Head of caudate nucleus (tissue), 42 donors: ENCODE measurements around the gene PPFIBP2.
A peak's percentile ranks its signal among the peaks of the same experiment; 100 is the strongest.
"Not testable (repeated sequence)": the region's sequence is repeated elsewhere in the genome, so short reads cannot be mapped to it uniquely, and the experiment has no call there.

Experiments used
- DNase-seq, 42 donors: peaks; one replicate each; pipeline versions ENCODE4 v3.0.0 to v3.0.0-alpha.2; 2020 to 2021; ENCODE audit warnings: mixed read lengths in 7 of 42
- intact Hi-C: fragments of 100-400 bp; cut with DNase I; formaldehyde crosslinking; loops from one replicate; pipeline ENCODE4 v1.15.0; 2022

Gene PPFIBP2

DNA sequence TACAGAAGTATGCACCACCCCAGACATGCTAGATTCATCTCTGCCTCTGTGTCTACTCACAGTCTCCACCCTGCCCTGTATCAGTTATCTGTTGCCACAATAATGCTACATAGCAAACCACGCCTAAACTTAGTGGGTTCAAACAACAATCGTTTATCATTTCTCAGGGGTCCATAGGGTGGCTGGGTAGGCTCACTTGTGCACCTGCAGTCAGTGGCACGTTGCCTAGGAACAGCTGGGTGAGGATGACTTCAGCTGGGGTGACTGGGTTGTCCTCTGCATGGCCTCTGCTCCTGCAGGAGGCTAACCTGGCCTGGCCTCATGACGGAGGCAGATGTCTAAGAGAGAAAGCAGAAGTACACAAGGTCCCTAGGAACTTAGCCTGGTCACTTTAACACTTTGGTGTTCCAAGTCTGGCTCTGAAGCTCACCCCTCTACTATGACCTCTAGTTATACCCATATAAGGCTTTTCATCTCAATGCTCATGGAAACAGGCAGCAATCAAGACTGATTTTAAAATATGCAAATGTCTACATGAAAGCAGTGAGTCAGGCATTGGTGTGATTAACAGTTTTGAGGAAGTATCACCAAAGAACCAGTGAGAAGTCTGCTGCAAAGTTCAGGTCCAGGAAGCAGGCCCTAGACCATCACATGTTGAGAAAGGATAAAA lies 17.8 kb upstream of the PPFIBP2 start:
- no peak for DNase-seq
- intact Hi-C loops: no loop called here

DNA sequence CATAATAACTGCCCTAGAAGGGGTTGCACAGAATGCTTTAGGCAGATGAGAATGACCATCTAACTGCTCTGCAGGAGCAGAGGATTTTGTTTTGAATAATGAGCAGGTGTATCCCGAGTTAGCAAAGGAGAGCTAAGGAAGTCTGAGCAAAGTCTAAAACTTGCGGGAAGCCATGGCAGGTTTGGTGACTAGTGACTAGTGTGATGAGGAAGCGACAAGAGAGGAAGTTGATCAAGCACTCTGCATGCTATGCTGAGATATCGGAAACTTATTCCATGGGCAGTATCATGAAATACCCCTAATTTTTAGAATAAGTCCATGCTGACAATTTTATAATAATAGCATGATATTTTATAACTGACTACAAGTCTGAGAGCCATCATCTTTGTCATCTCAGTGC lies 15.6 kb upstream of the PPFIBP2 start:
- intact Hi-C loops: no loop called here
- DNase-seq: no peak

DNA sequence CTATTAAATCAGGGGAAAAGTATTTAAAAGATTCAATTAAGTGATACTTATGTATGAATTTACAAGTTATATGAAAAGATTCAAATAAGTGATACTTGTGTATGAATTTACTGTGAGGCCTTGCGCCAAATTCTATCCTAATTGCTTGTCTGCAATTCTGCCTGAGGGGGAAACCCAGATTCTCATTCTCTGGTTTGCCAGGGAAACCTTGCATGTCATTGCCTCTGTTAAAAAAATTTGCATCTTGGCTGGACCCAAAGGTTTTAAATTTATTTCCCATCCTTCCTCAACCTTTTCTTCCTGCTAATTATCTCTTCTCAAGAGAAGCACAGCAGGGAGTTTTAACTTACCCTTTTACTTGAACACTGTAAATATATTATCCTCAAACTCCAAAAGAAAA lies 14.7 kb upstream of the PPFIBP2 start:
- DNase-seq: no peak
- intact Hi-C loops: no loop called here

DNA sequence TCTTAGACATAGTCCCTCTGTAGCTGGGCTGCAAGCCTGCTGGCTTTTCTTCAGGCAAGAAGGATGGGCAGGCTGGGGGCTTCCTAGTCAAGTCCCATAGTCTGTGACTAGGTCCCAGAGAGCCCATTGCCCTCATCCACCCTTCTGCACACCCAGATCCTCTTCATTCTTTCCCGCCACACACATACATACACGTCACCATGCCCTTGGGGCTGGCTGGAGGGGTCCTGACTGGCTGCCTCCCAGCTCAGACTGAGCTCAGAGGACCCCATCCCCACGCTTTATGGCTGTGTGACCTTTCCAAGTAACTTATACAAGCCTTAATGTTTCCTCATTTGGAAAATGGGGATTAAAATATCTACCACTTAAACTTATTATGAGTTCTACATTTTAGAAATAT lies 13.5 kb upstream of the PPFIBP2 start:
- intact Hi-C loops: no loop called here
- no peak for DNase-seq

DNA sequence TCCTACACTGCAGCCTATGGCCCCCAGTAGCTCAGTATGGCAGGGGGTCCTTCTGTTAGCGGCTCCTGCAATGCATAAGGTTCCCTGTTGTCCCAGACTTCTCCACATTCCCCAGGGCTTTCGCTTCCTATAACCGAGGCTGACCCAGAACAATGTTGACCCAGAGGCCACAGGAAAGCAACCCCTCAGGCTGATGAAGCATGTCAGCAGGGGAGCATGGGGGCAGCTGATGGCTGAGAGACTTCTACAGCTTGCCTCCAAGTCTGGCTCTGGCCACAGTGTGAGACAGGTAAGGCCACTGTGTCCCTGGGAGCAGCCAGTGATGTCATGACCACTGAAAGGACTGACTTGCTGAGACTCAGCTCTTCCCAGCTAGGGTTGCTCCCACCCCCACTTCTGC lies 12.5 kb upstream of the PPFIBP2 start:
- no peak for DNase-seq
- intact Hi-C loops: no loop called here

DNA sequence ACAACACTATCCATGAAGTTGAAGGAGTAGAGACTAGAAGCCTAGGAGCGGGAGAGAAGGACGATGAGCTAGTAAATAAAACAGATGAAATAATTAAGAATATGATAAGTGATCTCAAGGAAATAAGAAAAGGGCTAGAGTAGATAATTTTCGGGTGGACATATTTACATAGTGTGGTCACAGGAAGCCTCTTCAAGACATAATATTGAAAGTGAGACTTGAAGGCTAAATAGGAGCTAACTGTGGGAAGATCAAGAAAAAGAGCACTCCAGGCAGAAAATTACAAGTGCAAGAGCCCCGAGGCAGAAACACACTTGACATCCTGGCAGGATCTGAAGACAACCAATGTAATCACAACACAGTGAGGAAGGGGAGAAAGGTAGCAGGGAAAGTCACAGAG lies 11.9 kb upstream of the PPFIBP2 start:
- intact Hi-C loops: no loop called here
- DNase-seq: no peak

DNA sequence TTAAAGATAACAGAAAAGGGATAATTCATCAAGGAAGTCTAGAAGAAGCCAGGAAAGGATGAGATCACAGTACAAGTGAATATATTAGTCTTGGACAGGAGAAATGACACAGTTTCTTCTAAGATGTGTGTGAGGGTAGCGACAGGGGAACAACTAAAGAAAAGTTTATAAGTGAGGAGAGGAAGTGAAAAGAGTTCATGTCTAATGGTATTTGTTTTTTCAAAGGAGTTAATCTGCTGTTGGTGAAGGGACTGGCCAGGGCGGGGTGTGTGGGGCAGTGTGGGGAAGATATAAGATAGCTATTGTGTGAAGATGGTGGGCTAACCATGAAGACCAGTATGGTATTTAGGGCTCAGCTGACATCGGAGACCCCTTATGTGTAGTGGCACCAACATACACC lies 7.6 kb upstream of the PPFIBP2 start:
- DNase-seq: no peak
- intact Hi-C loops: no loop called here

DNA sequence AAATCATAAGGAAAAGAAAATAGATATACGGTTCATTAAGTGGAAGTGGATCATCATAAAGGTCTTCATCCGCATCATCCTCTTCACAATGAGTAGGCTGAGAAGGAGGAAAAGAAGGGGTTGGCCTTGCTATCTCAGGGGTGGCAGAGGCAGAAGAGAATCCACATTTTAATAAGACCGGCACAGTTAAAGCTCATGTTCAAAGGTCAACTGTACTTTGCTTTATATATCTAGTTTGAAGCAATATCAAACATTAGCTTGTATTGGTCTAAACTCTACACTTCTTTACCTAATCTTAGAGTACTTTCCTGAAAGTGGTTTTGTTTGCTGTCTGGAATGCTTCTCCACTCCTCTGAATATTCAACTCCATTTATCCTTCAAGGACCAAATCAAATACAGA lies 5.7 kb upstream of the PPFIBP2 start:
- intact Hi-C loops: no loop called here
- DNase-seq: no peak

DNA sequence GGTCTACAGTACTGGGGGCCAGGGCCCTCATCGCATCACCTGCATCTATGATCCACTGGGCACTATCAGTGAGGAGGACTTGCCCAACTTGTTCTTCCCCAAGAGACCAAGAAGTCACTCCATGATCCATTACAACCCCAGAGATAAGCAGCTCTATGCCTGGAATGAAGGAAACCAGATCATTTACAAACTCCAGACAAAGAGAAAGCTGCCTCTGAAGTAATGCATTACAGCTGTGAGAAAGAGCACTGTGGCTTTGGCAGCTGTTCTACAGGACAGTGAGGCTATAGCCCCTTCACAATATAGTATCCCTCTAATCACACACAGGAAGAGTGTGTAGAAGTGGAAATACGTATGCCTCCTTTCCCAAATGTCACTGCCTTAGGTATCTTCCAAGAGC lies 3.8 kb upstream of the PPFIBP2 start:
- intact Hi-C loops: loop anchor here (5.0 kb wide), 2 partner anchors 142 to 157 kb away; no protein-coding TSS in a partner anchor
- DNase-seq: no peak

DNA sequence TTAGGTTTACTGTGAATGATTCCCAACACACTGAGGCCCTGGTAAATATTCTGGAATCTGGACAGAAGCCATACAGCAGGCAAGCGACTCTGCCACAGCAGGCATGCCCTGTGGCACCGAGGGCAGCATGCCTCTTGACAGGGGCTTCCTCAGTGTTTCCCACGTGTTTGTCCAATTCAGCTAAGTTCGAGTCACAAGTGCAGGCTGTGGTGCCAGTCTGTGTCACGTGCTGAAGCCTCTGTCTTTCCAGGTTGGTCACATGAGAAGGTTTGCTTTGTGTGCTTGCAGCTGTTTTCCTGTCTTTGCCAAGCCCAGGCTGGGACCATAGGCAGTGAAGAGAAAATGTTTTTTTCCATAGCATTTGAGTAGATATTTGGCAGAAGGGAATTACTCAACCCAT lies 2.4 kb upstream of the PPFIBP2 start:
- intact Hi-C loops: loop anchor here (5.0 kb wide), 2 partner anchors 141 to 156 kb away; no protein-coding TSS in a partner anchor
- peak; percentile 40 to 92 (median 73) for DNase-seq

DNA sequence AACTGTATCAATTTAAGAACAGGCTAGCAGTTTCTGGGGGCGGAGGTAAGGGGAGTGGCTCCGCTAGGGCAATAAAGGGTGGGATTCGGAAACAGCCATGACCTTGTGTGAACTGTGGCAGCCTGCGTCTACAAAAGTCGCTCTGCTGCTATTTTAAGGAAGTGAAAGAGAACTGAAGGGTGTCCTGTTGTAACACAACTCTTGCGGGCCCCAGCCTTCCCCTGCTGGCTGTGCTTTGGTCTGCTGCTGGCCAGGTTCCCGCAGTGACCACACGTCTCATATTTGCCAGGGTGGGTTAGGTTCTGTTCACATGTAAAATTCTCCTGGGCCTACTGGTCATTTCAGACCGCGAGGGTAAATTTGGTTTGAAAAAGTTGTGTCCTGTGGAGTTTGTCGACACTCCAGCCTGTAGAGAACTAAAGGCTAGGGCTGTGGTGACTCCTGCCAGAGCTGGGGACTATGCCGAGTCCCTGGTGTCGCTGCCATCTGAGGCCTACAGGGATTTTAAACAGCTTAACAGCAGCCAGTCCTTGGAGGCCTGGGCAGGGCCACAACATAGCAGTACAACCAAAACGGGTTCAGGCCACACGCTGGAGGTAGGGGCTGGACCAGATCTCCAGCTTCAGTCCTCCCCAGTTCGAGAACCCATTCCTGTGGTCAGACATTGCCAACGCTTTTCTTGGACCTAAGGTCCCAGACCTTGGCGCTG lies 1.1 kb upstream of the PPFIBP2 start:
- DNase-seq: peak; percentile 32 to 76 (median 56)
- intact Hi-C loops: loop anchor here (2.0 to 5.0 kb wide), 3 partner anchors 56 to 155 kb away; no protein-coding TSS in a partner anchor

DNA sequence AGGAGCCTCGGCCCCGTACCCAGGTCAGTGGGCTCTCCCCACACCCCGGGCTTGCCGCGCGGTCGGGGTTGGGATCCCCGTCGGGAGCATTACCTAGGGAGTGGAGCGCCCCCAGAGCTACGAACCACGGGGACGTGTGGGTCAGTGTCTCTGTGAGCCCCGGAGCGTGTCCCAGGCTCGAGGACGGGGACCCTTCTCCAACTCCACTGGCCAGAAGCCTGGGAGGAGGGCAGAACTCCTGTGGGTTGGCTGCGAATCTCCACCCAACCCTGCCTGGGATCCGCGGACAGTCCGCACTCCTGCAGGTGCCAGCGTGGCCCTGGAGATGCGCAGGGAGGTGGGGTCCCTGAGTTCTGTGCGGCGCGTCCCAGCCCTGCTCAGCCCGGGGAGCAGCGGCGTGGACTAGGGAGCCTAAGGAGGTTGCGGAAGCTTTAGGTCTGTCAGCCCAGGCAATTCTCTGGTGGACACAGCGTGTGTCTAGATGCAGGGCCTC lies 346 bp downstream of the PPFIBP2 start:
- intact Hi-C loops: loop anchor here (5.0 kb wide), 2 partner anchors 138 to 153 kb away; no protein-coding TSS in a partner anchor
- peak in 28 of 42 donors; percentile 12 to 68 (median 34) for DNase-seq

DNA sequence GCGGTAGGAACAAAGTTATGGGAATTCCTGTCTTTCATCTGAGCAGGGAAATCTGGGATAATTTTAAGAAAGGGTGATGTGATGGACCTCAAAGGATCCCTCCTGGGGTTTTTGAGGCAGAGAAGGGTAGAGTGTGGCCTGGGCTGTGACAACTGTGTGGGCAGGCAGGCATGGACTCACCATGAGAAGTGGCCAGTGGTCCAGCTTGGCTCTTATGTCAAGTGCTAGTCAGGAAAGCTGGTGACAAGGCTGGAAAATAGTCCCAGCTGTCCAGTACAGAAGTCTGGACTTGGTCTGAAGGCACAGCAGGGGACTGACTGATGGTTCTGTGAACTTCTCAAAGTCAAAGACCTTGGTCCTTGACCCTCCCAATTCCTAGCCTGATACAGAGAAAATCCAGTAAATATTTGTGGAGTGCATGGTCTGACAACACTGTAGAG lies 1.7 kb downstream of the PPFIBP2 start:
- intact Hi-C loops: no loop called here
- DNase-seq: no peak

DNA sequence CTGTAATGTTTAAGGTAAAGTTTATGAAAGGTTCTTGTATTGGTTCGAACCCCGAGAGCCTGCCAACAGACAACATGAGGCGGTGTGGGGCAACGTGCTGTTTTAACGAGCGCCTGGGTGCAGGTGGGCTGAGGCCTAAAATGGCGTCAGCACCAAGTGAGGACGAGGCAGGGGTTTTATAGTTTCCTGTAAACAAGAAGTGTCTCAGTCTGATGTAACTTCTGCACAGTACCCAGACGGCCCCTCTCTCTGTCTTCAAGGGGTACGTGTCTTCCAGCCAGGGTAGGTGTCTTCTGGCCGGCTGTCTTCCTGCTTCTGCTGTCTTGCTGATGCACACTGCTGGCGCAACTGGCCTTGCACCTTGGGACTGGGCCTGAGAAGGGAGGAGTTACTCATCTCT lies 2.7 kb downstream of the PPFIBP2 start:
- intact Hi-C loops: no loop called here
- DNase-seq: no peak

DNA sequence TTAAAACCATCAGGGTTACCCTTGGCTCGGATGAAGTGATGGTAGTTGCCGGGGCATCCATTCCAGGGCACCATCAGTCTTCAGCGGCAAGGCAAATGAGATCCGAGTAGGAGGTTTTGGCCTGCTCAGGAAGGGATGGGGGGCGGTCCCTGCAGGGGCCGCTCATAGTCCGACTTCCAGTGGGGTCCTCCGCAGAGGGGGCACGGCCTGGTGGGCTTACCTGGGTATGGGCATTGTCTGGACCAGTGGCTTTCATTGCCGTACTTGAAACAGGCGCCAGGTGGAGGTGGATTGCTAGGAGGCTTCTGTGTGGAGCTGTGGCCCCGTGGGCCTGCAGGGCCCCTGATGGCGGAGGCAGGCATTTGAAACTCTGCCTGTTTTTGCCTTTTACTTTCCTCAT lies 3.9 kb downstream of the PPFIBP2 start:
- intact Hi-C loops, DNase-seq: not testable (repeated sequence)

DNA sequence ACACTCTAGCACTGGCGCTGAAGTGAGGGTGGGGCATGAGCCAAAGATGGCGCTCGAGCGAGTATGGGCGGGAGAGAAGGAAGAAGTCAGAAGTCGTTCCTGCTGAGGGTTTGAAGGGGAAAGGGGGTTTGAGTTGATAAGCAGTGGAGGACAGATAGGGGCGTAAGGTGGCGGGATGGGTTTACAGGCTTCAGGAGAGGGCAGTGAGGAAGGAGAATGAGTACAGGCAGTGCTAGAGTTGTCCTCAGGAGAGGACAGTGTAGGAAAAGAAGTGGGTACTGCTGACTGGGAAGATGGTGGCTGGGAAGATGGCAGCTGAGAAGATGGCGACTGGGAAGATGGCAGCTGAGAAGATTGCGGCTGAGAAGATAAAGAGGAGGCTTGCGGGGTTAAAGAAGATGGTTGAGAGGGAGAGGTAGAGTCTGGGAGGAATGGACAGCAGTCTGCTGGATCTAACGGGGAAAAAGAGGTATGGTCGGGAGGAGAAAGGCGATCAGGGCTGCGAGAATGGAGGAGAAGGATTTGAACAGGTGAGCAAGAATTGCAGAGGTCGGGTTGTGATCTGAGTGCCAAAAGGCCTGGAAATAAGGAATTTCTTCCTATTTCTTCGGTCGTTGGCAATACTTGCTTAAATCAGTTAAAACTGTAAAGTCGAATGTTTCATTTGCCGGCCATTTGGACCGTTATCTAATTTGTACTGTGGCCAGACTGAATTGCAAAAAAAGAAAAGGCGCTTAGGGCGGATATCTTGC lies 5.2 kb downstream of the PPFIBP2 start:
- intact Hi-C loops: no loop called here
- DNase-seq: no peak

DNA sequence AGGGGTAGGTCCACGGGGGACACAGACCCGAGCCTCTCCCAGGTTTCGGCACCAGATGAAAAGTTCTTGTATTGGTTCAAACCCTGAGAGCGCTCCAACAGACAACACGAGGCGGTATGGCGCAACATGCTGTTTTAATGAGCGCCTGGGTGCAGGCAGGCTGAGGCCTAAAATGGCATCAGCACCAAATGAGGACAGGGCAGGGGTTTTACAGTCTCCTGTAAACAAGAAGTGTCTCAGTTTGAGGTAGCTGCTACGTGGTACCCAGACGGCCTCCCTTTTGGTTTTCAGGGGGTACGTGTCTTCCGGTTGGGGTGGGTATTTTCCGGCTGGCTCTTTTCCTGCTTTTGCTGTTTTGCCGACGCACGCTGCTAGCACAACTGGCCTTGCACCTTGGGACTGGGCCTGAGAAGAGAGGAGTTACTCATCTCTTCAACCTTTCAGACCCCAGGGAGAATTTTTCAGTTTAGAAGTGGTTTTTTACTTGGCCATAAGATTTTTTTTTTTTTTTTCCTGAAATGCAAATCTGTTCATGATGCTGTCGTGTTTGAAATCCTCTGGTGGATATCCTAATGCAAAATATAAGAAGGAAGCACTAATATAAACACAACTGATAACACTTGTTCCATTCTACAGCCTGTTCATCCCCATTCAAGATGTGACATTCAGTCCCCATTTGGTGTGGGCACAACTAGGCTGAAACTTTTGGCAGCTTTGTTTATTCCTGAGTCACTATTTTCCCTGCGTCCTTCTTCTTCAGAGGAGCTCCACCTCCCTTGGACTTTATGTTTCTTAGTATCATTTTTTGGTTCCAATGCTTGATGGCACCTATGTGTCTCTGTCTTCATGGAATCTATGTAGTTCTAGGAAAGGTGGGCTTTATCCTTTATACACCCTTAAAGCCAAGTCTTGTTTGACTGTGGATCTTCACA lies 6.5 kb downstream of the PPFIBP2 start:
- DNase-seq: no peak
- intact Hi-C loops: no loop called here

DNA sequence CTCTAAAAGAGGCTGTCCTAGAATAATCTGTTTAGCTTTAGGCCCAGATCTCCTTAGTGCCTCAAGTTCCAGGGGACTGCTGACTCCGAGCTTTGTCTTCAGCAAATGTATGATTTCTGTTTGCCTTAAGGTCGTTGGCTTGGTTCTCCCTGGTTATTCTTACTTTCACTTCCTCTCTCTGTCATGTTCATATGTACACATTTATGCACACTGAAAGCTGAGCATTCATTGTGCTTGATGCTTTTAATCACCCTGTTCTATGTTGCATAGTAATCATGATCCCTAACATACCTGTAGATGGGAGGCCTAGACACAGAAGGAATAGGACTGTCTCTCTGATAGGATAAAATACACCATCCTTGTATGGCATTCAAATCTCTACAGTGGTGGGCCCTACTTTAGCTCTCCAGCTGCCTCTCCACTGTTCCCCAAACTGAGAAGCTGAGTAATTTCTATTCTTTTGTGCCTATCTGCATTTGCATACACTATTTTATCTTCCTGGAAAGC lies 7.2 kb downstream of the PPFIBP2 start:
- no peak for DNase-seq
- intact Hi-C loops: no loop called here

DNA sequence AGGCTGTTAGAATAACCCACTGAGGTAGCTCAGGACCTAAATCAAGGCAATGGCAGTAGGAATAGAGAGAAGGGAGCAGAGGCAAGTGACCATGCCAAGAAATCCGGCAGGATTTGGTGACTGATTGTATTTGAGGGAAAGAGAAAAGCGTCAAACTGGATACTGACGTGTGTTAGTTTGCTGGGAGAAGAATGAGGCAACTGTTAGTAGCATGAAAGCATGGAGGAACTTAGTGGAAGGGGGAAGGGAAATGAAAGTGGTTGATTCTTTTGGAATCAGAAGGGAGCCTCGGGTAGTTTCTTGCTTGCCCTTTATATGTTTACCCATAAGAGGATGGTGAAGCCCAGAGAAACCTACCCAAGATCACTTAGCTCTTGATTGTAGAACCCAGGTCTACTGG lies 8.3 kb downstream of the PPFIBP2 start:
- intact Hi-C loops: no loop called here
- DNase-seq: peak in 4 of 42 donors; percentile 14 to 59 (median 43)
